Naive thymus-derived CD8-positive, alpha-beta T cell (primary cell): ENCODE results near the gene SCT. TPM values are rescaled to one million over a fixed set of nuclear protein-coding genes. Genes with fewer than 3 reads are reported as not detected.

Experiments used
- ATAC-seq, 2 donors: fragments of 150-1000 bp; cut with Tn5 transposase in 1 of 2; sonication (Bioruptor Pico), chemical (Tn5 transposase) in 1 of 2; 1 replicate in 1 of 2; 2 replicates in 1 of 2; pipeline ENCODE4 v1.10.0; 2021; ENCODE audit warnings: mild to moderate bottlenecking in 2 of 2, moderate library complexity in 2 of 2
- POLR2A ChIA-PET: fragments of 350-600 bp; sonication (Branson Sonifier 250); formaldehyde crosslinking; loops from one replicate; lab custom pipeline; 2021; ENCODE audit warnings: antibody characterized with exemption; lab: Charles Lee
- DNase-seq, 10 donors: peaks; one replicate each; pipeline versions ENCODE4 v3.0.0 to v3.0.0-alpha.2; 2020 to 2022
- H3K27ac Mint-ChIP-seq, 10 donors: one replicate each; pipeline ENCODE4 v1.8.0; 2020 to 2022; ENCODE audit warnings: mild to moderate bottlenecking in 10 of 10, mixed read lengths in 10 of 10, moderate library complexity in 4 of 10, inconsistent platforms in 1 of 10
- H3K27me3 Mint-ChIP-seq, 5 donors: one replicate each; pipeline ENCODE4 v1.8.0; 2021 to 2022; ENCODE audit warnings: mixed read lengths in 5 of 5
- H3K36me3 Mint-ChIP-seq, 3 donors: one replicate each; pipeline ENCODE4 v1.8.0; 2020 to 2022; ENCODE audit warnings: mixed read lengths in 3 of 3, mild to moderate bottlenecking in 2 of 3, inconsistent platforms in 1 of 3
- H3K4me1 Mint-ChIP-seq, 4 donors: one replicate each; pipeline ENCODE4 v1.8.0; 2021 to 2022; ENCODE audit warnings: mixed read lengths in 4 of 4
- H3K4me3 Mint-ChIP-seq, 10 donors: one replicate each; pipeline ENCODE4 v1.8.0; 2020 to 2022; ENCODE audit warnings: mild to moderate bottlenecking in 10 of 10, mixed read lengths in 10 of 10, moderate library complexity in 6 of 10, inconsistent platforms in 1 of 10
- H3K9me3 Mint-ChIP-seq, 9 donors: one replicate each; pipeline ENCODE4 v1.8.0; 2020 to 2022; ENCODE audit warnings: mixed read lengths in 9 of 9, mild to moderate bottlenecking in 3 of 9, inconsistent platforms in 1 of 9, moderate library complexity in 1 of 9
- polyA plus RNA-seq, 3 donors: library from polyadenylated mRNA; unstranded; fragments of 300-500 nt; fragmentation: Illumina TruSeq; gene quantifications; one replicate each; pipeline ENCODE4 v1.2.3, GENCODE V29; 2021
- total RNA-seq, 8 experiments: library from RNA in 2 of 8; stranded (reverse) in 2 of 8; gene quantifications; one replicate each; pipeline ENCODE4 v1.2.3 and lab custom pipeline; 2021 to 2026

The SCT gene
- total and polyA plus RNA-seq, 5 experiments from 2014 or later, result not detected

DNA sequence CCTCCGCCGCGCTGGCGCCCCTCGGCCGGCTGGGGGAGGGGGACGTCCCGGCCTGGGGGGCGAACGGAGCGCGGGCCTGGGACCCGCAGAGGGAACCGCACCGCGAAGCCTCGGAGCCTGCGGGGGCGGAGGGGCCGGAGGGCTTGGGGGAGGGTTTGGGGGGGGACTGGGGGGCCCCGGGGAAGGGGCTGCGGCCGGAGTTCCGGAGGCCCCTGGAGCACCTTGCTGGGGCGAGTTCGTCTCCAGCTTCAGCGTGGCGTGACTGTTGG is 261 bp upstream of the SCT start:
- Mint-ChIP-seq H3K4me1 (peaks cover 9 to 23% (median 20%) of the 10 kb centered on the region in 4 donors), H3K9me3 (no peaks in the 10 kb centered on the region), H3K27me3 (peaks cover 9 to 35% (median 20%) of the 10 kb centered on the region in 5 donors), H3K36me3 (peaks cover 0 to 13% (median 3%) of the 10 kb centered on the region in 3 donors), H3K4me3 (peak overlapping the region in 1 of 10 donors; percentile 58), H3K27ac (no peak overlapping the region)
- ATAC-seq (no peak), DNase-seq (peak in 1 of 10 donors; percentile 42)
- POLR2A ChIA-PET, result no interaction called here

GRCh38 chr11:625636-626268 is 1.2 kb downstream of the SCT start:
- DNase-seq (no peak), ATAC-seq (no peak)
- peak overlapping the region in 1 of 10 donors; percentile 3 for H3K27ac Mint-ChIP-seq
- POLR2A ChIA-PET, result interaction anchor here (1.3 kb wide), 1 partner anchor 65 kb away, joined by 3 read pairs; no protein-coding TSS in a partner anchor
- no peak overlapping the region for H3K4me3 Mint-ChIP-seq
- peaks cover 9 to 35% (median 20%) of the 10 kb centered on the region in 5 donors for H3K27me3 Mint-ChIP-seq
- H3K4me1 Mint-ChIP-seq, result peaks cover 9 to 23% (median 20%) of the 10 kb centered on the region in 4 donors
- H3K36me3 Mint-ChIP-seq, result peaks cover 0 to 13% (median 3%) of the 10 kb centered on the region in 3 donors
- H3K9me3 Mint-ChIP-seq, result no peaks in the 10 kb centered on the region

DNA sequence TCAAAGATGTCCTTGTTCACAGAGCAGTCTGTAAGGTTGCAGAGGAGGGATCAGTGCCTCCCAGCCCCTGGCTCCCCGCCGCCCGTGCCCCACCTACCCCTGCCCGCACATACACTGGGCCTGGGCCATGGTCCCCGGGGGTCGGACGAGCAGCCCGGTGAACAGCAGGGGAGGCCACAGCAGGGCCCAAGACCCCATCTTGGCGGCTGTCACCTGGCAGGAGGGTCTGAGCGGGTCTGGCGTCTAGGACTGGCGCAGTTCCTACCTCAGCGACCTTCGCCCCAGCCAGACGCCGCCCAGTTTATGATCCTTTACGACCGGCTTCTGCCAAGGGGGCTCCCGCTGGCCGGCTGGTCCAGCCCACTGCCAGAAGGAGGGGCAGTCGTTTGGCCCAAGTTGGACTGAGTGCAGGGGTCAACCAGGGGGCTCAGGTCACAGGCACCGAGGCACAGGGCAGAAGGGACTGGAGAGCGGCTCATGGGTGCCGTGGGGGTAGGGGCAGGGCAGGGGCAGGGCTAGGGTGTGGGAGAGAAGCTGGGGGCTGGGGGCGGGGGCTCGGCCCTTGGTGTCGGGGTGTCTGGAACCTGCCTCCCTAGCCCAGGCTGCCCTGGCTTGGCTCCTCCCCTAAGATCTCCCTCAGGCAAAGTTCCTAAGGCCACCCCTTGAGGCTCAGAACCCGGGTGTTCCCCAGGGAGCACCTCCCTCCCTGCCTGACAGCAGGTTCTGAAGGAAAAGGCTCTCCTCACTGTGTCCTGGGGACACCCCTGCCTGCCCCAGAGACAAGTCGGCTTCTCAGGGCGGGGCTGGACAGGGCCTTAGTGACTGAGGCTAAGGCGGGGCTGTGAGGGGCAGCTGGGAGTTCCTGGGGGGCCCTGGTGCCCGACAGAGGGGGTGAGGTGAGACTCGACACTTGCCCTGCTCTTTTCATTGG is 2.0 kb downstream of the SCT start, which contains the start of gene CDHR5:
CDHR5 (minus strand) TSS at position 251 of the 931 bp plus-strand sequence; CDS start at position 198, 53 bp downstream.
- Mint-ChIP-seq H3K4me1 (peaks cover 9 to 23% (median 20%) of the 10 kb centered on the region in 4 donors), H3K27ac (peak within 1 kb of the TSS in 1 of 10 donors; percentile 49), H3K36me3 (peaks cover 0 to 13% (median 3%) of the 10 kb centered on the region in 3 donors), H3K27me3 (peaks cover 9 to 35% (median 20%) of the 10 kb centered on the region in 5 donors), H3K4me3 (peak within 1 kb of the TSS in 1 of 10 donors; percentile 38), H3K9me3 (no peaks in the 10 kb centered on the region)
- DNase-seq (no peak), ATAC-seq (no peak)
- POLR2A ChIA-PET, result no interaction called here

GRCh38 chr11:623999-624704 is 2.8 kb downstream of the SCT start:
- Mint-ChIP-seq H3K27me3 (peaks cover 6 to 35% (median 18%) of the 10 kb centered on the region in 5 donors), H3K9me3 (no peaks in the 10 kb centered on the region), H3K36me3 (peaks cover 0 to 10% (median 3%) of the 10 kb centered on the region in 3 donors), H3K4me3 (peak overlapping the region in 1 of 10 donors; percentile 38), H3K27ac (peak overlapping the region in 1 of 10 donors; percentile 49), H3K4me1 (peaks cover 5 to 18% (median 15%) of the 10 kb centered on the region in 4 donors)
- POLR2A ChIA-PET, result no interaction called here
- DNase-seq, result peak in 1 of 10 donors; percentile 50
- no peak for ATAC-seq

DNA sequence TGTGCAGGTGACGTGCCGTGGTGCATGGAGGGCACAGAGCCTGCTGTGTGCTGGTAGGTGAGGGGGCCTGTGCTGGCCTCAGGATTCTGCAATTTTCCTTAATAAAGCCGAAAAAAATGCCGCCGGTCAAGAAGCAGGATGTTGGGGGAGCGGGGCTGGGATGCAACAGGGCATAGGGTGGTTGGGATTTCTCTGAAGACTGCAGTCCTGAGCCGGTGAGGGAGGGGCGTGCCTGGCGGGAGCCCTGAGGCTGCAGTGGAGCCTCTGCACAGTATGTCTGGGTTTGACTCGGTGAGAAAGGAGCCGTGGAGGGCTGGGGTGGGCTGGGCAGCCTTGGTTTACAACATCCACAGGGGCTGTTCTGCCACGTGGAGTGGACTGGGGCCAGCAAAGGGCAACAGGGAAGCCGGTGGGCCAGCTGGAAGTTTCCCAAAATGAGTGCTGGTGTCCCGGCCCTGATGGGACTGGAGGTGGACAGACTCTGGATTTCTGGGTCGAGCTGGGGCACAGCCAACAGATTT is 3.6 kb downstream of the SCT start:
- ATAC-seq (no peak), DNase-seq (no peak)
- Mint-ChIP-seq H3K27me3 (peaks cover 3 to 29% (median 11%) of the 10 kb centered on the region in 5 donors), H3K36me3 (peaks cover 0 to 10% (median 3%) of the 10 kb centered on the region in 3 donors), H3K9me3 (no peaks in the 10 kb centered on the region), H3K27ac (peak overlapping the region in 3 of 10 donors; percentile 24 to 87 (median 55)), H3K4me3 (no peak overlapping the region), H3K4me1 (peaks cover 5 to 10% (median 8%) of the 10 kb centered on the region in 4 donors)
- POLR2A ChIA-PET, result no interaction called here

DNA sequence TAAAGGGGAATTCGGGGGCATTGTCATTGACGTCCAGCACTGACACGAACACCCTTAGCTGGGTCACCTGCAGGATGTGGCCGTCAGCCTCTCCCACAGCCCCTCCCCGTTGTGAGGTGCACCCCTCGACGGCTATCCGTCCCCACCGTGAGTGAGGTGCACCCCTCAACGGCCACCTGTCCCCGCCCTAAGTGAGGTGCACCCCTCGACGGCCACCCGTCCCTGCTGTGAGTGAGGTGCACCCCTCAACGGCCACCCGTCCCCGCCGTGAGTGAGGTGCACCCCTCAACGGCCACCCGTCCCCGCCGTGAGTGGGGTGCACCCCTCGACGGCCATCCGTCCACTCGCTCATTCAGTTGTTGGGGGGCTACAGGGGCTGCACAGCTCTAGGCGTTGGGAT is 5.1 kb downstream of the SCT start:
- Mint-ChIP-seq H3K27me3 (peaks cover 0 to 20% (median 0%) of the 10 kb centered on the region in 5 donors), H3K27ac (peak overlapping the region in 1 of 10 donors; percentile 65), H3K36me3 (peaks cover 0 to 6% (median 3%) of the 10 kb centered on the region in 3 donors), H3K4me1 (peaks cover 0 to 3% (median under 1%) of the 10 kb centered on the region in 4 donors), H3K9me3 (no peaks in the 10 kb centered on the region), H3K4me3 (no peak overlapping the region)
- ATAC-seq (no peak), DNase-seq (no peak)
- POLR2A ChIA-PET, result no interaction called here

- Mint-ChIP-seq H3K27me3 (peaks cover 0 to 13% (median 0%) of the 10 kb centered on the region in 5 donors), H3K36me3 (peaks cover 0 to 6% (median 3%) of the 10 kb centered on the region in 3 donors), H3K9me3 (no peaks in the 10 kb centered on the region), H3K4me3 (no peak overlapping the region), H3K27ac (peak overlapping the region in 1 of 10 donors; percentile 70), H3K4me1 (peaks cover 3 to 7% (median 4%) of the 10 kb centered on the region in 4 donors)
- ATAC-seq (no peak), DNase-seq (no peak)
- POLR2A ChIA-PET, result no interaction called here
Measured at GRCh38 chr11:620935-621814, 5.8 kb downstream of the SCT start.

GRCh38 chr11:620201-620600 is 6.8 kb downstream of the SCT start:
- Mint-ChIP-seq H3K36me3 (peaks cover 0 to 6% (median 3%) of the 10 kb centered on the region in 3 donors), H3K27ac (peak overlapping the region in 1 of 10 donors; percentile 44), H3K4me3 (no peak overlapping the region), H3K4me1 (peaks cover 5 to 11% (median 6%) of the 10 kb centered on the region in 4 donors), H3K27me3 (peaks cover 0 to 9% (median 0%) of the 10 kb centered on the region in 5 donors), H3K9me3 (no peaks in the 10 kb centered on the region)
- ATAC-seq (no peak), DNase-seq (no peak)
- POLR2A ChIA-PET, result no interaction called here

DNA sequence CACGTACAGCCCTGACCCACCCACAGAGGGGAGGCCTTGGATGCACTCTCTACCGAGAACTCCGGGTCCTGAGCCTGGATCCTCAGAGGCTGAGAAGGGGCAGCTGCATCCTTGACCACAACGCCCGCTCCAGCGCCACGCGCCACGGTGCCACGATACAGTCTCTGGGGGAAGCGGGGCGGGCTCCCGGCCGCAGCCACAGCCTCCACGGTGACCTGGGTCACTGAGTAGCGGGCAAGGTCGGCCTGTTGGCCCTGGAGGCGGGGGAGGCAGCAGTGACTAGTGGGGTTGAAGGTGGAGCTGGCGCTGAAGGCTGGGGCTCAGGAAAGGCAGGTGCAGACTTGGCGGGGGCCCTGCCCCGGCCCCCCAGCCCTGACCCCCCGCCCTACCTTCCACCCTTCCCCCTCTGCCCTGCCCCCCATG is 7.3 kb downstream of the SCT start:
- H3K4me1 Mint-ChIP-seq, result peaks cover 5 to 12% (median 7%) of the 10 kb centered on the region in 4 donors
- POLR2A ChIA-PET, result no interaction called here
- peaks cover 0 to 7% (median 0%) of the 10 kb centered on the region in 5 donors for H3K27me3 Mint-ChIP-seq
- ATAC-seq (no peak), DNase-seq (no peak)
- no peak overlapping the region for H3K27ac Mint-ChIP-seq
- peaks cover 0 to 6% (median 3%) of the 10 kb centered on the region in 3 donors for H3K36me3 Mint-ChIP-seq
- no peak overlapping the region for H3K4me3 Mint-ChIP-seq
- no peaks in the 10 kb centered on the region for H3K9me3 Mint-ChIP-seq

DNA sequence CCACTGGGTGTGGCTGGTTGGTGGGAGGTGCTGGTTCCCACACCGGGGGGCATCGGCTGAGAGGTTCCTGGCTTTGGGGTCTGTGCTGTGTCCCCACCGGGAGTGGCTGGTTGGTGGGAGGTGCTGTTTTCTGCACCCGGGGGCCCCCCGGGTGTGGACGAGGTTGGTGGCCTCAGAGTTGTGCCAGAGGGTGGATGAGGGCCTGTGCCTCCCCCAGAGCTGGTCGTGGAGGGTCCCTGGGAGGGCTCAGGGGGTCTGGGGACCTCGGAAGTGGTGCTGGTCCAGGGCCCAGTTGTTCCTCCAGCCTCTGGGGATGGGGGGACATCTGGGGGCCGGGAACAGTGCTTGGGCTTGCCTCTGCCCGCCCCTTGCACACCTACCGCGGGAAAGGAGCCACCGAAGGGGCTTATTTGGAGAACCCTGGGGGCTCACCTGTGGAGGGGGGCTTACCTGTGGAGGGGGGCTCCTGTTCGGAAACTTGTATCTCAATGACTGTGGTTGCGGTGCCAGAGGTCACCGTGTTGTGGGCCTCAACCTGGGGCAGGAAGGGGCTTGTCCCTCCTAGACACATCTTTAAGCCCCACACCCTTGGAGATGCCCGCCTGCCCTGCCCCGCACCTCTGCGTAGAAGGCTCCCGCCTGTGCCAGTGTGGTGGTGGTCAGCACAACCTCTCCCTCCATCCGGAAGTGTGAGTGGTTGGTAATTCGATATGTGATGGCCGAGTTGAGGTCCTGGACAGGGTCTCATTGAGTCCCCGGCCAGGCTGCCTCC is 7.9 kb downstream of the SCT start:
- Mint-ChIP-seq H3K27ac (no peak overlapping the region), H3K36me3 (peaks cover 0 to 4% (median 3%) of the 10 kb centered on the region in 3 donors), H3K4me1 (peaks cover 8 to 18% (median 13%) of the 10 kb centered on the region in 4 donors), H3K9me3 (no peaks in the 10 kb centered on the region), H3K27me3 (peaks cover 0 to 5% (median 0%) of the 10 kb centered on the region in 5 donors), H3K4me3 (peak overlapping the region in 1 of 10 donors; percentile 15)
- POLR2A ChIA-PET, result no interaction called here
- ATAC-seq (no peak), DNase-seq (no peak)
